Peyer's patch (tissue), 4 donors: ENCODE data around the gene CSNK1G1. TPM values are rescaled to one million over a fixed set of nuclear protein-coding genes. Genes with fewer than 3 reads are reported as not detected.
"Not testable (repeated sequence)": the region's sequence is repeated elsewhere in the genome, so short reads cannot be mapped to it uniquely, and the experiment has no call there.

Experiments used
- DNase-seq, 3 donors: peaks; one replicate each; pipeline ENCODE4 v3.0.0-alpha.2; 2017 to 2019
- H3K27ac ChIP-seq, 4 donors: fragments of 200-600 bp; sonication (generic); one replicate each; pipeline ENCODE4 v1.5.1; 2016 to 2019
- H3K27me3 ChIP-seq, 2 donors: fragments of 200-600 bp; sonication (generic); one replicate each; pipeline ENCODE4 v1.5.1; 2019
- H3K36me3 ChIP-seq, 3 donors: fragments of 200-600 bp; sonication (generic); one replicate each; pipeline ENCODE4 v1.5.1; 2016 to 2019
- H3K4me1 ChIP-seq, 4 donors: fragments of 200-600 bp; sonication (generic); one replicate each; pipeline ENCODE4 v1.5.1; 2016 to 2019
- H3K4me3 ChIP-seq, 4 donors: fragments of 200-600 bp; sonication (generic); 1 replicate in 3 of 4; 2 replicates in 1 of 4; pipeline ENCODE4 v1.5.1; 2016 to 2019; ENCODE audit warnings: mild to moderate bottlenecking in 1 of 4
- H3K9me3 ChIP-seq, 4 donors: fragments of 200-600 bp; sonication (generic); one replicate each; pipeline ENCODE4 v1.5.1; 2016 to 2019; ENCODE audit warnings: mild to moderate bottlenecking in 1 of 4
- POLR2A ChIP-seq, 2 donors: fragments of 450-650 bp; IDR thresholded peaks; one replicate each; pipeline ENCODE4 v1.5.1; 2017; ENCODE audit warnings: antibody characterized with exemption in 2 of 2, mild to moderate bottlenecking in 2 of 2, moderate library complexity in 2 of 2
- small RNA-seq, 2 donors: library from RNA; depleted of rRNA; stranded (forward); fragments of <200 nt; gene quantifications; one replicate each; pipeline ENCODE3, GENCODE V24; 2016
- total RNA-seq, 4 donors: library from RNA; depleted of rRNA; stranded (reverse); fragments of >200 nt; gene quantifications; one replicate each; pipeline ENCODE4 v1.1.0, GENCODE V29; 2016
- TF ChIP-seq, protein P1 (sequence below), 6 experiments: fragments of 450-650 bp in 4 of 6; fragments of 200-600 bp in 2 of 6; sonication (generic) in 1 of 6; IDR thresholded peaks; one replicate each; pipeline ENCODE4 v1.5.1; 2017 to 2019; ENCODE audit warnings: antibody characterized with exemption in 6 of 6, mild to moderate bottlenecking in 3 of 6, moderate library complexity in 1 of 6

Gene CSNK1G1
- total RNA-seq, 4 donors from 2014 or later = 12.3 to 36.5 (median 24.2) TPM

DNA sequence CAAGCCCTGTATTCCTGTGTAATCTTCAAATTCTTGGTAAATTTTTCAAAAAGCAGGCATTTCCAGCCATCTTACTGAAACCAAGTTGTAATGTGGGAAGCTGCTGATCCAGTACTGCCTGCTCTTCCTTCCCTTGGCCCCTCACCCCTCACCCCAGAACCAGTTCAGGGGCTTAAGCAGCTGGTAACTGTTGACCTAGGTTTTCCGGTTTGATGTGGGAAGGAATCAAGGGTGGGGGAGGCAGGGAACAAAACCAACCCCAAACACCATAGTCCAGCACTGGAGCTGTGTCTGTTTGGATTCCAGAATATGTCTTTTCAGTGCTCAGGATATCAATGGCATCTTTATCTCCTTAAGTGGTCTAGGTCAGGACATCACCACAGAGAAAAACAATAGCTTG is 233.5 kb downstream of the CSNK1G1 start:
- Histone ChIP-seq H3K9me3 (no peaks in the 10 kb centered on the region), H3K4me1 (no peaks in the 10 kb centered on the region), H3K4me3 (no peak overlapping the region), H3K27me3 (no peaks in the 10 kb centered on the region), H3K36me3 (peaks cover 0 to 95% (median 0%) of the 10 kb centered on the region in 3 donors), H3K27ac (no peak overlapping the region)
- DNase-seq = no peak
- TF ChIP-seq POLR2A (IDR thresholded peaks at IDR 0.05) = no peak
- TF ChIP-seq, protein P1, sequence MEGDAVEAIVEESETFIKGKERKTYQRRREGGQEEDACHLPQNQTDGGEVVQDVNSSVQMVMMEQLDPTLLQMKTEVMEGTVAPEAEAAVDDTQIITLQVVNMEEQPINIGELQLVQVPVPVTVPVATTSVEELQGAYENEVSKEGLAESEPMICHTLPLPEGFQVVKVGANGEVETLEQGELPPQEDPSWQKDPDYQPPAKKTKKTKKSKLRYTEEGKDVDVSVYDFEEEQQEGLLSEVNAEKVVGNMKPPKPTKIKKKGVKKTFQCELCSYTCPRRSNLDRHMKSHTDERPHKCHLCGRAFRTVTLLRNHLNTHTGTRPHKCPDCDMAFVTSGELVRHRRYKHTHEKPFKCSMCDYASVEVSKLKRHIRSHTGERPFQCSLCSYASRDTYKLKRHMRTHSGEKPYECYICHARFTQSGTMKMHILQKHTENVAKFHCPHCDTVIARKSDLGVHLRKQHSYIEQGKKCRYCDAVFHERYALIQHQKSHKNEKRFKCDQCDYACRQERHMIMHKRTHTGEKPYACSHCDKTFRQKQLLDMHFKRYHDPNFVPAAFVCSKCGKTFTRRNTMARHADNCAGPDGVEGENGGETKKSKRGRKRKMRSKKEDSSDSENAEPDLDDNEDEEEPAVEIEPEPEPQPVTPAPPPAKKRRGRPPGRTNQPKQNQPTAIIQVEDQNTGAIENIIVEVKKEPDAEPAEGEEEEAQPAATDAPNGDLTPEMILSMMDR (IDR thresholded peaks at IDR 0.05) = no peak

DNA sequence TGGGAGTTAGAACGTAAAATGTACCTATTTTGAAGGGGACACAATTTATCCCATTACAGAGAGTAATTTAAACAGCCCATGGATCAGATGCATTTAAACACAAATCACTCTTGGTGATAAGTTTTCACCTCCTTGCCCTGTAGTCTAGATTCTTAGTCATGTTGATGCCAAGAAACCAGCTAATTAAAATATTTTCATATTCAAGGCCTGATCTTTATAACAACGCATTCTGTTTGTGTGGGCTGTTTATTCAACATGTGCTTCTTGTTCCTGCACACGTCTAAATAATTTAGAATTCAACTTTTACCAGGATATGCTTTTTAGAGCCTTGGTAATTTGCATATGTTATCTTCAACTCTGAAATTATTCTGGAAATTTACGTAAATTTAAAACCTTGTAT is 234.4 kb downstream of the CSNK1G1 start:
- Histone ChIP-seq H3K4me1 (no peaks in the 10 kb centered on the region), H3K4me3 (no peak overlapping the region), H3K36me3 (peaks cover 0 to 95% (median 0%) of the 10 kb centered on the region in 3 donors), H3K9me3 (no peaks in the 10 kb centered on the region), H3K27ac (no peak overlapping the region), H3K27me3 (no peaks in the 10 kb centered on the region)
- no peak for TF ChIP-seq POLR2A (IDR thresholded peaks at IDR 0.05)
- TF ChIP-seq, protein P1 (IDR thresholded peaks at IDR 0.05) = no peak
- no peak for DNase-seq

DNA sequence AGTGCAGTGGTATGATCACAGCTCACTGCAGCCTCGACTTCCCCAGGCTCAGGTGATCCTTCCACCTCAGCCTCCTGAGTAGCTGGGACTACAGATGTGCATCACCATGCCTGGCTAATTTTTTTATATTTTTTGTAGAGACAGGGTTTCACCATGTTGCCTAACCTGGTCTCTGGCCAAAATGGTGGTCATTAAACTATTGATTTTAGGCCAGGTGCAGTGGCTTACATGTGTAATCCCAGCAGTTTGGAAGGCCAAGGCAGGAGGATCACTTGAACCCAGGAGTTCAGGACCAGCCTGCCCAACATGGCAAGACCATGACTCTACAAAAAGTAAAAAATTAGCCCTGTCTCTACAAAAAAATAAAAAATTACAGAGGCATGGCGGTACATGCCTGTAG is 235.7 kb downstream of the CSNK1G1 start:
- H3K27ac ChIP-seq, H3K4me1 ChIP-seq, DNase-seq, H3K4me3 ChIP-seq, H3K27me3 ChIP-seq, H3K9me3 ChIP-seq: not testable (repeated sequence)
- peaks cover 0 to 96% (median 0%) of the 10 kb centered on the region in 3 donors for H3K36me3 ChIP-seq

DNA sequence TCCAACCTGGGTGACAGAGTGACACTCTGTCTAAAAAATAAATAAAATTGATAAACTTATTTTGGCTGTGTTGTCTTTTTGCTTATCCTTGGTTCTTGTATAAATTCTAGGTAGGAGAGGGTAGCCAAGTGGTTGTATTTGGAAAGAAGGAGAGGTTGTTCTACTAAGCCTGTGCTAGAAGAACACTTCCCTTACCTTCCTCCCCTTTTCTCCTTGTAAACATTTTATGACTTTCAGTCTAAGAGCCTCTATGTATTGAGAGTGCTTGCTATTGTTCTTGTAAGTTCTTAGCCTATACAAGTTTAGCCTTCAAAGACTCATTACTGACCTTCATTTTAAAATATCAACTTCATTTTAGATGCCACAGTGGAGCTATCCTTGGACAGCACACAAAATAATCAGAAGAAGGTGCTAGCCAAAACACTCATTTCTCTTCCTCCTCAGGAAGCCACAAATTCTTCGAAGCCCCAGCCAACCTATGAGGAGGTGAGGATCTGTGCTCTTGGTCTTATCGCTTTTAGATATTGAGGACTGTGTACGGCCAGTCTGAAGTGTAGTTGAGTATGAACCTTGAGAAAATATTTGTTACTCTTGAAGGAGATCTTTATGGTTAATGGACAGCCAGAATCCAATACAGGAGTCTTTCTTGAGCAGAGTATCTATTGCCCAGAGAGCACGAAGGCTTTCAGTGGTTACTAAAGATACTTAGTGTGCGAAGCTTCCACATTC is 238.1 kb downstream of the CSNK1G1 start:
- no peak for DNase-seq
- no peak overlapping the region for H3K27ac ChIP-seq
- H3K4me3 ChIP-seq = no peak overlapping the region
- H3K36me3 ChIP-seq = peaks cover 0 to 96% (median 0%) of the 10 kb centered on the region in 3 donors
- H3K4me1 ChIP-seq = no peaks in the 10 kb centered on the region
- H3K27me3 ChIP-seq = no peaks in the 10 kb centered on the region
- H3K9me3 ChIP-seq = no peaks in the 10 kb centered on the region
- TF ChIP-seq, protein P1 (IDR thresholded peaks at IDR 0.05) = no peak
- no peak for TF ChIP-seq POLR2A (IDR thresholded peaks at IDR 0.05)

Small RNAs within 50 kb of the gene (small RNA-seq; reads per million reads assigned to genes)
- 0 reads per million in 2 donors for gene RF00554

Other genes with a start within 250 kb of the CSNK1G1 start
- 10 to 100 TPM in 1 of 4 donors, under 1 TPM in 2, not detected in 1; 0.38 to 13.2 (median 0.40) TPM for gene SNX22, start 204.4 kb downstream of the CSNK1G1 start, total RNA-seq
- gene PPIB, start 193.2 kb downstream of the CSNK1G1 start, total RNA-seq = 100 to 1,000 TPM; 120 to 244 (median 200) TPM
- 1 to 10 TPM; 1.4 to 7.4 (median 4.5) TPM for gene PCLAF, start 25.3 kb upstream of the CSNK1G1 start, total RNA-seq
- gene TRIP4, start 31.7 kb upstream of the CSNK1G1 start, total RNA-seq = 10 to 100 TPM; 18.9 to 61.9 (median 19.9) TPM
- 10 to 100 TPM; 22.1 to 57.8 (median 36.0) TPM for gene ZNF609, start 104.4 kb upstream of the CSNK1G1 start, total RNA-seq